ENCODE data around the gene APOL3. TPM values are rescaled to one million over a fixed set of nuclear protein-coding genes. Genes with fewer than 3 reads are reported as not detected.
A peak's percentile ranks its signal among the peaks of the same experiment; 100 is the strongest.

APOL3 gene
- total RNA-seq, 1 donor from 2014 or later, result not detected

GRCh38 chr22:36199001-36199551, 38.5 kb upstream of the APOL3 start:
- Mint-ChIP-seq H3K4me3 (ENCODE audit: low read depth) (no peak overlapping the region), H3K27ac (no peak overlapping the region), H3K4me1 (ENCODE audit: low read depth) (peaks cover 29% of the 10 kb centered on the region), H3K36me3 (ENCODE audit: insufficient read depth) (no peaks in the 10 kb centered on the region), H3K9me3 (ENCODE audit: low read depth) (no peaks in the 10 kb centered on the region), H3K27me3 (no peaks in the 10 kb centered on the region)
- TF ChIP-seq, protein P1, sequence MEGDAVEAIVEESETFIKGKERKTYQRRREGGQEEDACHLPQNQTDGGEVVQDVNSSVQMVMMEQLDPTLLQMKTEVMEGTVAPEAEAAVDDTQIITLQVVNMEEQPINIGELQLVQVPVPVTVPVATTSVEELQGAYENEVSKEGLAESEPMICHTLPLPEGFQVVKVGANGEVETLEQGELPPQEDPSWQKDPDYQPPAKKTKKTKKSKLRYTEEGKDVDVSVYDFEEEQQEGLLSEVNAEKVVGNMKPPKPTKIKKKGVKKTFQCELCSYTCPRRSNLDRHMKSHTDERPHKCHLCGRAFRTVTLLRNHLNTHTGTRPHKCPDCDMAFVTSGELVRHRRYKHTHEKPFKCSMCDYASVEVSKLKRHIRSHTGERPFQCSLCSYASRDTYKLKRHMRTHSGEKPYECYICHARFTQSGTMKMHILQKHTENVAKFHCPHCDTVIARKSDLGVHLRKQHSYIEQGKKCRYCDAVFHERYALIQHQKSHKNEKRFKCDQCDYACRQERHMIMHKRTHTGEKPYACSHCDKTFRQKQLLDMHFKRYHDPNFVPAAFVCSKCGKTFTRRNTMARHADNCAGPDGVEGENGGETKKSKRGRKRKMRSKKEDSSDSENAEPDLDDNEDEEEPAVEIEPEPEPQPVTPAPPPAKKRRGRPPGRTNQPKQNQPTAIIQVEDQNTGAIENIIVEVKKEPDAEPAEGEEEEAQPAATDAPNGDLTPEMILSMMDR (IDR thresholded peaks at IDR 0.05; ENCODE audit: unreplicated experiment), result no peak
- no peak for DNase-seq (ENCODE audit: low spot score, unreplicated experiment)

DNA sequence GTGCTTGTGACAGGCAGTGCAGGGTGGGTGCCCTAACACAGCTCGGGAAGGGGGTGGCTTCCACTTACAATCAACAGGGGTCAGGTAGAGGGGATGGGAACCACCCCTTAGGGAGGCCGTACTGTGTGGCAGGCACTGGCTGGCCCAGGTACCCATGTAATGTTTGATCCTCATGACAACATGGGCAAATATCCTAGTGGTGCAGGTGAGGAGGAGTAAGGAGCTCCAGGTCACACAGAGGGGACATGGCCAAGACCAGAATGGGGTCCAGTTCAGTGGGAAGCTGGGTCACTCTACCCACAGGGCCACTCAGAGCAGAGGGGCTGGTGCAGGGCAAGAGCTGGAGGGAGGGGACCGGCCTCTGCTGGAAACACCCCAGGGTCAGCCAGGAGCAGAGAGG, 38.0 kb upstream of the APOL3 start:
- H3K27ac Mint-ChIP-seq, result peak overlapping the region; percentile 54
- no peaks in the 10 kb centered on the region for H3K36me3 Mint-ChIP-seq (ENCODE audit: insufficient read depth)
- no peak for DNase-seq (ENCODE audit: low spot score, unreplicated experiment)
- H3K9me3 Mint-ChIP-seq (ENCODE audit: low read depth), result no peaks in the 10 kb centered on the region
- TF ChIP-seq, protein P1 (IDR thresholded peaks at IDR 0.05; ENCODE audit: unreplicated experiment), result no peak
- no peaks in the 10 kb centered on the region for H3K27me3 Mint-ChIP-seq
- H3K4me1 Mint-ChIP-seq (ENCODE audit: low read depth), result peaks cover 27% of the 10 kb centered on the region
- H3K4me3 Mint-ChIP-seq (ENCODE audit: low read depth), result no peak overlapping the region

- no peaks in the 10 kb centered on the region for H3K27me3 Mint-ChIP-seq
- TF ChIP-seq, protein P1 (IDR thresholded peaks at IDR 0.05; ENCODE audit: unreplicated experiment), result no peak
- H3K27ac Mint-ChIP-seq, result peak overlapping the region; percentile 54
- no peaks in the 10 kb centered on the region for H3K36me3 Mint-ChIP-seq (ENCODE audit: insufficient read depth)
- no peaks in the 10 kb centered on the region for H3K9me3 Mint-ChIP-seq (ENCODE audit: low read depth)
- no peak overlapping the region for H3K4me3 Mint-ChIP-seq (ENCODE audit: low read depth)
- peaks cover 18% of the 10 kb centered on the region for H3K4me1 Mint-ChIP-seq (ENCODE audit: low read depth)
- DNase-seq (ENCODE audit: low spot score, unreplicated experiment), result no peak
Observed at GRCh38 chr22:36197514-36198146, 37.1 kb upstream of the APOL3 start.

- peak overlapping the region; percentile 54 for H3K27ac Mint-ChIP-seq
Observed at GRCh38 chr22:36197065-36197440, 36.5 kb upstream of the APOL3 start.

DNA sequence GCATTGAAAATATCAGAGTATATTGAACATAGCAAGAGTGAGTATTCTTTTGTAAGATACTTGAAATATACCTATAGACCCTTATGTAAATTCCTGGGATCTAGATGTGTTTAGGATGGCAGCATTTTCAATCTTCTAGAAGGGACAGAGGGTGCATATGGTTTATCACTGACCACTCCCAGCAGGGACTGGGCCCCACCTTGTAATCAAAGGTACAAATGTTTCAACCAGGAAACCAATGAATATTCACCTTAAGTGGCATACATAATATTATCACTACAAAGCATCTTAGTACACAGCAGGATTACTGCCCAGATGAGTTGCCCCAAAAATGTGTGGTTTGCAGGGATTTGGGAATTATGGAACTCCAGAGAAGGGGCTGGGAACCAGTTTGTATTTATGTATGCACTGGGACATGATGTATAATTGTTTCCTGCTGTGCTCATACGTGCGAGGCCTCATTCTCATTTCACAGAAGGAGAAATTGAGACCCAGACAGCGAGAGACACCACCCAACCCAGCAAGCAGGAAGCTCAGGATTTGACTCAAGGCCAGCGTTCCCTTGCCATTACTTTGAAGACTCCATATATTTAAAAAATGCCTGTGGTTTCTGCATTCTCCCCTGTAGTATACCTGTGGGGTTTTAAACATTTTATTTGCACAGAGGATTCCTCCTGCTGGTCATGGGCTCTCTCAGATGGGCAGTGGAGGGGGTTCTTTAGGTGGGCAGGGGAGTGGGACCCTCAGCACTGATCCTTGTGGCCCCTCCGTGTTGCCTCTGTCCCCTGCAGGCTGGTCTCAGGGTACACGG, 35.9 kb upstream of the APOL3 start:
- Mint-ChIP-seq H3K36me3 (ENCODE audit: insufficient read depth) (no peaks in the 10 kb centered on the region), H3K27me3 (no peaks in the 10 kb centered on the region), H3K27ac (no peak overlapping the region), H3K4me3 (ENCODE audit: low read depth) (no peak overlapping the region), H3K9me3 (ENCODE audit: low read depth) (no peaks in the 10 kb centered on the region), H3K4me1 (ENCODE audit: low read depth) (peaks cover 18% of the 10 kb centered on the region)
- TF ChIP-seq, protein P1 (IDR thresholded peaks at IDR 0.05; ENCODE audit: unreplicated experiment), result no peak
- no peak for DNase-seq (ENCODE audit: low spot score, unreplicated experiment)

More at GRCh38 chr22:36197065-36197440, 36.5 kb upstream of the APOL3 start:
- no peaks in the 10 kb centered on the region for H3K27me3 Mint-ChIP-seq
- no peak overlapping the region for H3K4me3 Mint-ChIP-seq (ENCODE audit: low read depth)
- TF ChIP-seq, protein P1 (IDR thresholded peaks at IDR 0.05; ENCODE audit: unreplicated experiment), result no peak
- no peaks in the 10 kb centered on the region for H3K36me3 Mint-ChIP-seq (ENCODE audit: insufficient read depth)
- H3K9me3 Mint-ChIP-seq (ENCODE audit: low read depth), result no peaks in the 10 kb centered on the region
- DNase-seq (ENCODE audit: low spot score, unreplicated experiment), result no peak
- peaks cover 18% of the 10 kb centered on the region for H3K4me1 Mint-ChIP-seq (ENCODE audit: low read depth)
